ENCODE measurements around the gene ZNF230. TPM values are rescaled to one million over a fixed set of nuclear protein-coding genes. Genes with fewer than 3 reads are reported as not detected.

The ZNF230 gene
- total RNA-seq, 2 experiments from 2014 or later = 2.2 to 2.8 TPM

DNA sequence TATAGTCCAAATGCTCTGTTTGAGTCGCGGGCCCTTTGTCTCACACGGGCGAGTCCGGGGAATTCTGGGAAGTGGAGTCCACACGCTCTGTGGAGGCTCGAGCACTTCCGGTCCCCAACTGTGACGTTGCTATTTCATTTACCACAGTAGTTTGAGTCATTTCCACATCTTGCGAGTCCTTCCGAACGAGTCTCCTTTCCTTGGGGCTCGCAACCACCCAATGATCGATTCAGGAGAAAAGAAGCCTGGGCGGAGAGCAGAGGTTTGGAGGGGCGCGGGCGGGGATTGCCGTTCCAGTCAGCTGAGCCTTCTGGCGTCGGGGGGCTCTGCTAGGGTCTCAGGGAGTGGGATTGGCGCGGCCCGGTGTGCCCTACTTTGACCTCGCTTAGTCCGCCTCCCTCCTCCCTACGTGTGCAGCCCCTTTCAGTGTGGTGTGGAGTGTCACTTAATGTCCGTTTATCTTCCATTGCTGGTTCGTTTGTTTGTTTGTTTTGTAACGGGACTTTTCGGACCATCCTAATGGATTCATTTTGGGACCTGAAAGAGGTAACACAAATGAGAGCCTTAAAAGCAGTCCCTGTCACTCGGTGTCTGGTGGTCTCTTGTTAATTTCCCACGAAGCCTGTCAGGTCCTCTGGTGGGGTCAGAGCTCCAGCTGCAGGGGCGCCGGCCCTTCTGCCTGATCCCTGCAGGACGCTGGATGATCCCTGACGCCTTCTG lies 22.6 kb downstream of the ZNF230 start, which contains the start of gene ZNF222:
Gene ZNF222 (plus strand): TSS at position 163 of the 720 bp plus-strand sequence. CDS start 58 bp downstream, at position 221.
- ATAC-seq (ENCODE audit: poor library complexity) (peak; percentile 97), DNase-seq (peak; percentile 53 to 90 (median 70))
- Histone ChIP-seq H3K4me1 (ENCODE audit: insufficient read depth, low read length) (peaks cover 14% of the 10 kb centered on the region), H3K4me3 (ENCODE audit: low read length) (peak within 1 kb of the TSS; percentile 79), H3K27me3 (ENCODE audit: control insufficient read depth in 1 of 2, insufficient read depth in 2 of 2, low read length in 2 of 2) (no peaks in the 10 kb centered on the region), H3K9me3 (ENCODE audit: control insufficient read depth in 1 of 2, insufficient read depth in 1 of 2, low read length in 2 of 2) (peaks cover 4 to 28% of the 10 kb centered on the region in 2 experiments), H3K27ac (ENCODE audit: low read depth in 1 of 2, low read length in 2 of 2) (no peak within 1 kb of the TSS), H3K36me3 (ENCODE audit: insufficient read depth, low read length) (peaks cover 37% of the 10 kb centered on the region)
- TF ChIP-seq, protein P1, sequence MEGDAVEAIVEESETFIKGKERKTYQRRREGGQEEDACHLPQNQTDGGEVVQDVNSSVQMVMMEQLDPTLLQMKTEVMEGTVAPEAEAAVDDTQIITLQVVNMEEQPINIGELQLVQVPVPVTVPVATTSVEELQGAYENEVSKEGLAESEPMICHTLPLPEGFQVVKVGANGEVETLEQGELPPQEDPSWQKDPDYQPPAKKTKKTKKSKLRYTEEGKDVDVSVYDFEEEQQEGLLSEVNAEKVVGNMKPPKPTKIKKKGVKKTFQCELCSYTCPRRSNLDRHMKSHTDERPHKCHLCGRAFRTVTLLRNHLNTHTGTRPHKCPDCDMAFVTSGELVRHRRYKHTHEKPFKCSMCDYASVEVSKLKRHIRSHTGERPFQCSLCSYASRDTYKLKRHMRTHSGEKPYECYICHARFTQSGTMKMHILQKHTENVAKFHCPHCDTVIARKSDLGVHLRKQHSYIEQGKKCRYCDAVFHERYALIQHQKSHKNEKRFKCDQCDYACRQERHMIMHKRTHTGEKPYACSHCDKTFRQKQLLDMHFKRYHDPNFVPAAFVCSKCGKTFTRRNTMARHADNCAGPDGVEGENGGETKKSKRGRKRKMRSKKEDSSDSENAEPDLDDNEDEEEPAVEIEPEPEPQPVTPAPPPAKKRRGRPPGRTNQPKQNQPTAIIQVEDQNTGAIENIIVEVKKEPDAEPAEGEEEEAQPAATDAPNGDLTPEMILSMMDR (IDR thresholded peaks at IDR 0.05) = no peak
- peak within 1 kb of the TSS; percentile 98 for H3K4me3 Mint-ChIP-seq
- H3K27me3 Mint-ChIP-seq = peaks cover 9% of the 10 kb centered on the region
- peaks cover 64% of the 10 kb centered on the region for H3K36me3 Mint-ChIP-seq (ENCODE audit: low read depth)
- intact Hi-C loops (cut with DNase I, micrococcal nuclease) = loop anchor here in 1 of 2 experiments (1.0 to 2.0 kb wide), 3 partner anchors 23 to 69 kb away; partner anchors contain the start of genes ZNF224 and ZNF230
- peaks cover 30% of the 10 kb centered on the region for H3K4me1 Mint-ChIP-seq (ENCODE audit: low read depth)
- CTCF ChIA-PET = no interaction called here
- peaks cover 28% of the 10 kb centered on the region for H3K9me3 Mint-ChIP-seq
- peak within 1 kb of the TSS; percentile 88 for H3K27ac Mint-ChIP-seq
- POLR2A ChIA-PET = interaction anchor here (0.7 to 1.4 kb wide), 2 partner anchors 26 to 140 kb away, joined by 3 read pairs; partner anchors contain the start of gene ZNF226

DNA sequence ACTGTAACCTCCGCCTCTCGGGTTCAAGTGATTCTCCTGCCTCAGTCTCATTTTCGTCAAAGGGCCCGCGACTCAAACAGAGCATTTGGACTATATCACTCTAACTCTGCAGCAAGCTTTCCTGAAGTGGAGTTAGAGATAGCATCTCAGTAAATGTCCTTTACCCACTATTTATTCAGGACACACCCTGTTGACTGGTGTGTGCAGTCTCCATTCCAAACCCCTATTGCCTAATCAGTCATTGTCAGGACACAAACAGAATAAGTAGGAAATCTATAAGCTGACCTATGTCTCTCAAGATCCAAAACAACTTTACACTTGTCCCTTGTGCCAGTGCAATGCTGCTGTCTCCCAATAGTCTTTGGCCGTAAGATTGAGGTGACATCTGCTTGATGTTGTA lies 23.9 kb downstream of the ZNF230 start:
- H3K4me3 Mint-ChIP-seq = peak overlapping the region; percentile 56
- H3K9me3 ChIP-seq (ENCODE audit: control insufficient read depth in 1 of 2, insufficient read depth in 1 of 2, low read length in 2 of 2) = peaks cover 8 to 35% of the 10 kb centered on the region in 2 experiments
- peaks cover 30% of the 10 kb centered on the region for H3K4me1 Mint-ChIP-seq (ENCODE audit: low read depth)
- H3K27me3 Mint-ChIP-seq = peaks cover 3% of the 10 kb centered on the region
- TF ChIP-seq, protein P1 (IDR thresholded peaks at IDR 0.05) = no peak
- peaks cover 49% of the 10 kb centered on the region for H3K36me3 ChIP-seq (ENCODE audit: insufficient read depth, low read length)
- DNase-seq = no peak
- ChIA-PET POLR2A (no interaction called here), CTCF (no interaction called here)
- H3K36me3 Mint-ChIP-seq (ENCODE audit: low read depth) = peaks cover 77% of the 10 kb centered on the region
- no peak overlapping the region for H3K4me3 ChIP-seq (ENCODE audit: low read length)
- no peak overlapping the region for H3K27ac ChIP-seq (ENCODE audit: low read depth in 1 of 2, low read length in 2 of 2)
- peaks cover 29% of the 10 kb centered on the region for H3K9me3 Mint-ChIP-seq
- no peaks in the 10 kb centered on the region for H3K27me3 ChIP-seq (ENCODE audit: control insufficient read depth in 1 of 2, insufficient read depth in 2 of 2, low read length in 2 of 2)
- H3K4me1 ChIP-seq (ENCODE audit: insufficient read depth, low read length) = peaks cover 14% of the 10 kb centered on the region
- no peak overlapping the region for H3K27ac Mint-ChIP-seq
- no peak for ATAC-seq (ENCODE audit: poor library complexity)
- intact Hi-C loops (cut with DNase I, micrococcal nuclease) = loop anchor here in 1 of 2 experiments (2.0 kb wide), 1 partner anchor 24 kb away; no protein-coding TSS in a partner anchor

DNA sequence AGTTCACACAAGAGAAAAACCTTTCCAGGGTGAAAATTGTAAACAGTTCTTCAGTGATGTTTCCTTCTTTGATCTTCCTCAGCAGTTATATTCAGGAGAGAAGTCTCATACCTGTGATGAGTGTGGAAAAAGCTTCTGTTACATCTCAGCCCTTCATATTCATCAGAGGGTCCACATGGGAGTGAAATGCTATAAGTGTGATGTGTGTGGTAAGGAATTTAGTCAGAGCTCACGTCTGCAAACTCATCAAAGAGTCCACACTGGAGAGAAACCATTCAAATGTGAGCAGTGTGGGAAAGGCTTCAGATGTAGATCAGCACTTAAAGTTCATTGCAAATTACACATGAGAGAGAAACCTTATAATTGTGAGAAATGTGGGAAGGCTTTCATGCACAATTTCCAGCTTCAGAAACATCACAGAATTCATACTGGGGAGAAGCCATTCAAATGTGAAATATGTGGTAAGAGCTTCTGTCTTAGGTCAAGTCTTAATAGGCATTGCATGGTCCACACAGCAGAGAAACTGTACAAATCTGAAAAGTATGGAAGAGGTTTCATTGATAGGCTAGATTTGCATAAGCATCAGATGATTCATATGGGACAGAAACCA lies 29.3 kb downstream of the ZNF230 start:
- DNase-seq = no peak
- Mint-ChIP-seq H3K27me3 (no peaks in the 10 kb centered on the region), H3K4me3 (no peak overlapping the region), H3K9me3 (peaks cover 24% of the 10 kb centered on the region), H3K4me1 (ENCODE audit: low read depth) (peaks cover 10% of the 10 kb centered on the region), H3K36me3 (ENCODE audit: low read depth) (peaks cover 84% of the 10 kb centered on the region), H3K27ac (no peak overlapping the region)
- Histone ChIP-seq H3K9me3 (ENCODE audit: control insufficient read depth in 1 of 2, insufficient read depth in 1 of 2, low read length in 2 of 2) (peaks cover 39 to 88% of the 10 kb centered on the region in 2 experiments), H3K4me3 (ENCODE audit: low read length) (no peak overlapping the region), H3K27ac (ENCODE audit: low read depth in 1 of 2, low read length in 2 of 2) (no peak overlapping the region), H3K27me3 (ENCODE audit: control insufficient read depth in 1 of 2, insufficient read depth in 2 of 2, low read length in 2 of 2) (no peaks in the 10 kb centered on the region), H3K36me3 (ENCODE audit: insufficient read depth, low read length) (peaks cover 51% of the 10 kb centered on the region), H3K4me1 (ENCODE audit: insufficient read depth, low read length) (no peaks in the 10 kb centered on the region)
- ChIA-PET CTCF (no interaction called here), POLR2A (no interaction called here)
- no peak for ATAC-seq (ENCODE audit: poor library complexity)
- intact Hi-C loops (cut with DNase I, micrococcal nuclease) = no loop called here
- TF ChIP-seq, protein P1 (IDR thresholded peaks at IDR 0.05) = no peak

Measured in CD4-positive, alpha-beta T cell (primary cell).